DOHH2 (cell line): ENCODE measurements around the gene HOXA2.

Source experiments
- H3F3A ChIP-seq: fragments of 200-600 bp; sonication (generic), shearing (Covaris generic); 2 replicates; pipeline ENCODE4 v1.6.0; 2016; ENCODE audit warnings: antibody characterized with exemption, mild to moderate bottlenecking; ENCODE audit not compliant: control insufficient read depth, insufficient read depth
- H3K27ac ChIP-seq: fragments of 200-600 bp; sonication (generic); 2 replicates; pipeline ENCODE4 v1.5.1; 2014; ENCODE audit warnings: low read depth, mild to moderate bottlenecking, low read length, moderate library complexity
- H3K27me3 ChIP-seq: fragments of 200-600 bp; sonication (generic); 2 replicates; pipeline ENCODE4 v1.6.1; 2014; ENCODE audit warnings: mild to moderate bottlenecking, low read length, mixed read lengths; ENCODE audit not compliant: control insufficient read depth
- H3K36me3 ChIP-seq: fragments of 200-600 bp; sonication (generic); 2 replicates; pipeline ENCODE4 v1.6.1; 2014; ENCODE audit warnings: mild to moderate bottlenecking, low read length, moderate library complexity, mixed read lengths; ENCODE audit not compliant: control insufficient read depth
- H3K4me1 ChIP-seq: fragments of 200-600 bp; sonication (generic); 2 replicates; pipeline ENCODE4 v1.6.1; 2014; ENCODE audit warnings: mild to moderate bottlenecking, low read length, mixed read lengths; ENCODE audit not compliant: control insufficient read depth
- H3K4me2 ChIP-seq: fragments of 200-600 bp; sonication (generic); 2 replicates; pipeline ENCODE4 v1.6.0; 2014; ENCODE audit warnings: mild to moderate bottlenecking, low read length, moderate library complexity
- H3K4me3 ChIP-seq: fragments of 200-600 bp; sonication (generic); 2 replicates; pipeline ENCODE4 v1.5.1; 2014; ENCODE audit warnings: mild to moderate bottlenecking, low read length, mixed read lengths
- H3K79me2 ChIP-seq: fragments of 200-600 bp; sonication (generic); 2 replicates; pipeline ENCODE4 v1.6.1; 2014; ENCODE audit warnings: mild to moderate bottlenecking, low read length, mixed read lengths; ENCODE audit not compliant: control insufficient read depth
- H3K9me2 ChIP-seq: fragments of 200-600 bp; sonication (generic); replicated peaks from 2 replicates; pipeline ENCODE4 v1.6.1; 2014; ENCODE audit warnings: mild to moderate bottlenecking, low read length, mixed read lengths; ENCODE audit not compliant: control insufficient read depth
- H3K9me3 ChIP-seq: fragments of 200-600 bp; sonication (generic); 2 replicates; pipeline ENCODE4 v1.6.1; 2014; ENCODE audit warnings: antibody characterized with exemption, low read length, mixed read lengths; ENCODE audit not compliant: control insufficient read depth, insufficient read depth
- H4K20me1 ChIP-seq: fragments of 200-600 bp; sonication (generic); 2 replicates; pipeline ENCODE4 v1.6.0; 2014; ENCODE audit warnings: low read depth, mild to moderate bottlenecking, antibody characterized with exemption, low read length, moderate library complexity; ENCODE audit not compliant: control insufficient read depth, insufficient read depth
- EZH2phosphoT487 ChIP-seq: fragments of 200-600 bp; sonication (generic); IDR thresholded peaks from 2 replicates; pipeline ENCODE4 v1.6.1; 2017; ENCODE audit warnings: borderline replicate concordance, mild to moderate bottlenecking, antibody characterized with exemption, low read length, moderate library complexity, mixed read lengths
- TF ChIP-seq, protein P1 (sequence below): fragments of 200-600 bp; sonication (generic); IDR thresholded peaks from one replicate; pipeline ENCODE4 v1.5.1; 2014; ENCODE audit warnings: antibody characterized with exemption, mild to moderate bottlenecking, low read depth, low read length; ENCODE audit not compliant: poor library complexity, severe bottlenecking

The HOXA2 gene

DNA sequence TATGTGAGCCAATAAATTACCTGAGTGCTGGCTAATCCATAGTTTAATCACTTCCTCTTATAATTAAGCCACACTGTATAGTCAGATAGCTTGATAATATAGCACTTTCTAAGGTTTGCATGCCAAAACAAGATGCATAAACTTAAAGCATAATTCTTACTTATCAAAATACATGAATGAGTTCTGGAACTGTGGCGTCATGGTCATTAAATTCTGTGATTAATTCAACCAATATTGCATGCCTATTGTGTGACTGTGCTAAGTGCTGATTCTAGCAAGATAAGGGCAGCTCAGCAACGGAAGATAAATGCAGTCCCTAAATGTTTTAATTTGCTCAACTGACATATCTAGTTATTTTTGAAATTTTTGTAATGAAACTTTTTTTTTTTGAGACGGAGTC is 36.3 kb downstream of the HOXA2 start:
- Histone ChIP-seq H3K27ac (no peak overlapping the region), H3F3A (no peaks in the 10 kb centered on the region), H3K4me1 (no peaks in the 10 kb centered on the region), H3K79me2 (no peaks in the 10 kb centered on the region), H3K4me3 (no peak overlapping the region), H3K9me2 (no peaks in the 10 kb centered on the region), H3K27me3 (peaks cover 6% of the 10 kb centered on the region; the same call in 1 of the 2 replicates), H3K4me2 (no peak overlapping the region), H3K9me3 (no peaks in the 10 kb centered on the region), H3K36me3 (no peaks in the 10 kb centered on the region), H4K20me1 (no peaks in the 10 kb centered on the region)
- TF ChIP-seq EZH2phosphoT487, result no peak
- TF ChIP-seq, protein P1, sequence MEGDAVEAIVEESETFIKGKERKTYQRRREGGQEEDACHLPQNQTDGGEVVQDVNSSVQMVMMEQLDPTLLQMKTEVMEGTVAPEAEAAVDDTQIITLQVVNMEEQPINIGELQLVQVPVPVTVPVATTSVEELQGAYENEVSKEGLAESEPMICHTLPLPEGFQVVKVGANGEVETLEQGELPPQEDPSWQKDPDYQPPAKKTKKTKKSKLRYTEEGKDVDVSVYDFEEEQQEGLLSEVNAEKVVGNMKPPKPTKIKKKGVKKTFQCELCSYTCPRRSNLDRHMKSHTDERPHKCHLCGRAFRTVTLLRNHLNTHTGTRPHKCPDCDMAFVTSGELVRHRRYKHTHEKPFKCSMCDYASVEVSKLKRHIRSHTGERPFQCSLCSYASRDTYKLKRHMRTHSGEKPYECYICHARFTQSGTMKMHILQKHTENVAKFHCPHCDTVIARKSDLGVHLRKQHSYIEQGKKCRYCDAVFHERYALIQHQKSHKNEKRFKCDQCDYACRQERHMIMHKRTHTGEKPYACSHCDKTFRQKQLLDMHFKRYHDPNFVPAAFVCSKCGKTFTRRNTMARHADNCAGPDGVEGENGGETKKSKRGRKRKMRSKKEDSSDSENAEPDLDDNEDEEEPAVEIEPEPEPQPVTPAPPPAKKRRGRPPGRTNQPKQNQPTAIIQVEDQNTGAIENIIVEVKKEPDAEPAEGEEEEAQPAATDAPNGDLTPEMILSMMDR, result no peak

DNA sequence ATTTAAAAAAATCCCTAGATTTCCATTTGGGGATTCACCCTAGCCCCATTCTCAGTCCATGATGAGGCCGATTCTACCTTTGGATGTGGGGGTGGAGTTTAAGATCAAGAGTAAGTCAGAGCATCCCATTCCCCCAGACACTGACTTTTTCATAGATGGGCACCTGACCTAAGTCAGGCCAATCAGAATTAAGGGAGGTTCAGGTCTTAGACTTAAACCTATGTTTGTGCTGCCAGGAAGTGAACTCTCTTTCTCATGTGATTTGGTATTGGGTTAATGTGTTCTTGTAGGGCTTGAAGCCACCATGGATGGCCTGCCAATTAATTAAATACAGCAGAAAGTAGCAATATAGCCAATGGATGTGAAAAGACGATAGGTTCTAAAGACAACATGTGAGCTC is 36.8 kb downstream of the HOXA2 start:
- Histone ChIP-seq H3K4me1 (no peaks in the 10 kb centered on the region), H3K27ac (no peak overlapping the region), H3F3A (no peaks in the 10 kb centered on the region), H3K9me2 (no peaks in the 10 kb centered on the region), H3K9me3 (no peaks in the 10 kb centered on the region), H3K36me3 (no peaks in the 10 kb centered on the region), H3K4me3 (no peak overlapping the region), H3K27me3 (peaks cover 6% of the 10 kb centered on the region; the same call in 1 of the 2 replicates), H3K4me2 (no peak overlapping the region), H4K20me1 (no peaks in the 10 kb centered on the region), H3K79me2 (no peaks in the 10 kb centered on the region)
- no peak for TF ChIP-seq EZH2phosphoT487
- TF ChIP-seq, protein P1, result no peak

DNA sequence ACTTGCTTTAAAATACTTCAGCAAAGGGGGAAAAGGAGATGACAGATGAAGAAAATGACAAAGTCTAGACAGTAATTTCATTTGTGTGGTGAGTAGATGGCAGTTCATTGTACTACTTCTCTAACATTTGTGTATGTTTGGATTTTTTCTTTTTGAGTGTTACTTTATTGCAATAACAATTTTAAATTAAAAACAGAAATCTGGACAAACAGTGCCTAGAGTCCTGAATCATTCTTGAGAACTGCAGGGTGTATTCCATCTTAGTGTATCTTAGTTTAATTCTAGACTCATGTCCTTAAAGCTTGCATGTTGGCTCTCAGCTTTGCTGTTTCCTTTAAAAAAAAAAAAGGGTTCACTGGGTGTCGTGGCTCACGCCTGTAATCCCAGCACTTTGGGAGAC is 37.8 kb downstream of the HOXA2 start:
- Histone ChIP-seq H4K20me1 (no peaks in the 10 kb centered on the region), H3F3A (no peaks in the 10 kb centered on the region), H3K27ac (no peak overlapping the region), H3K9me2 (no peaks in the 10 kb centered on the region), H3K9me3 (no peaks in the 10 kb centered on the region), H3K79me2 (no peaks in the 10 kb centered on the region), H3K36me3 (no peaks in the 10 kb centered on the region), H3K27me3 (peaks cover 12% of the 10 kb centered on the region; the same call in 1 of the 2 replicates), H3K4me1 (no peaks in the 10 kb centered on the region), H3K4me3 (no peak overlapping the region), H3K4me2 (no peak overlapping the region)
- no peak for TF ChIP-seq EZH2phosphoT487
- TF ChIP-seq, protein P1, result no peak

DNA sequence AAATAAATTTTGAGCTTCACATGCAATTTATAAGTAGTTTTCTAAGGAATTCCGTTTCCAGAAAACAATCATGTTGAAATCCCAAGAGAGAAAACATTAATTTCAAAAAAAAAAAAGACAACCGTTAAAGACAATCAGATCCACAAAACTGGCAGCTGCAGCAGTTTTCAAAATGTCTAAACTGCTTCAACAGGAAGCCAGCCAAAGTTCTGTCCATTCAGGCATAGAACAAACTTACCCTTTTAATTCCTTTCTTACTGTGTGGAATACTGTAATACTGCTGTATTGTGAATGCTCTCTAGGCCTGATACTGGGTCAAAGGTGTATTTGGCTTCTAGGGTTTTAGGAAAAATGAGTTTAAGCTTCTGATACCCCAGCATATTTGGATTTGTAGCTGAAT is 38.3 kb downstream of the HOXA2 start:
- H3K27me3 ChIP-seq, result peaks cover 13% of the 10 kb centered on the region; the same call in 1 of the 2 replicates
- H3K79me2 ChIP-seq, result no peaks in the 10 kb centered on the region
- no peaks in the 10 kb centered on the region for H3K9me2 ChIP-seq
- TF ChIP-seq, protein P1, result no peak
- no peak for TF ChIP-seq EZH2phosphoT487
- no peaks in the 10 kb centered on the region for H3K36me3 ChIP-seq
- H3K4me1 ChIP-seq, result no peaks in the 10 kb centered on the region
- no peak overlapping the region for H3K27ac ChIP-seq
- H3K4me2 ChIP-seq, result no peak overlapping the region
- no peaks in the 10 kb centered on the region for H3K9me3 ChIP-seq
- H3K4me3 ChIP-seq, result no peak overlapping the region
- H4K20me1 ChIP-seq, result no peaks in the 10 kb centered on the region
- no peaks in the 10 kb centered on the region for H3F3A ChIP-seq
